Colonic mucosa (tissue), 4 donors: ENCODE results near the gene CTIF. TPM values are rescaled to one million over a fixed set of nuclear protein-coding genes. Genes with fewer than 3 reads are reported as not detected.

ENCODE experiments used
- DNase-seq: peaks from one replicate; pipeline ENCODE4 v3.0.0-alpha.2; 2020
- H3K27ac ChIP-seq: fragments of 200-600 bp; one replicate; pipeline ENCODE4 v1.8.0; 2021
- H3K27me3 ChIP-seq: fragments of 200-600 bp; one replicate; pipeline ENCODE4 v1.8.0; 2021
- H3K36me3 ChIP-seq: fragments of 200-600 bp; one replicate; pipeline ENCODE4 v1.8.0; 2021
- H3K4me1 ChIP-seq: fragments of 200-600 bp; one replicate; pipeline ENCODE4 v1.8.0; 2021; ENCODE audit warnings: mild to moderate bottlenecking
- H3K4me3 ChIP-seq: fragments of 200-600 bp; one replicate; pipeline ENCODE4 v1.8.0; 2021
- H3K9ac ChIP-seq, 2 donors: one replicate each; pipeline ENCODE4 v1.7.0; 2013; ENCODE audit warnings: control low read depth in 2 of 2, low read depth in 2 of 2, low read length in 2 of 2
- H3K9me3 ChIP-seq: fragments of 200-600 bp; one replicate; pipeline ENCODE4 v1.8.0; 2021
- CTCF ChIP-seq: fragments of 200-600 bp; IDR thresholded peaks from one replicate; pipeline ENCODE4 v1.8.0; 2022; ENCODE audit warnings: antibody characterized with exemption, mild to moderate bottlenecking
- intact Hi-C: fragments of 100-400 bp; cut with DNase I; formaldehyde crosslinking; loops from one replicate; pipeline ENCODE4 v1.14.1; 2022
- total RNA-seq, 2 donors: library from RNA; stranded (reverse); fragmentation: NEBNext Ultra II Directional in 1 of 2; extraction: Animal tissue kit (Norgen Biotek cat#: 25700) in 1 of 2; gene quantifications; one replicate each; pipeline ENCODE4 v1.2.1, GENCODE V29; 2021
- donor health status: healthy.
- donor health status: DM: no; HTN: no; CAD: no.
- donor health status: DM: no; HTN: no; CAD: no.

CTIF gene
- total RNA-seq, 2 donors from 2014 or later = 13.0 to 16.7 TPM

GRCh38 chr18:48889115-48889941, 350.5 kb downstream of the CTIF start:
- H3K9me3 ChIP-seq = no peaks in the 10 kb centered on the region
- no peaks in the 10 kb centered on the region for H3K27me3 ChIP-seq
- no peak overlapping the region for H3K27ac ChIP-seq
- H3K36me3 ChIP-seq = no peaks in the 10 kb centered on the region
- intact Hi-C loops = no loop called here
- H3K4me3 ChIP-seq = no peak overlapping the region
- H3K4me1 ChIP-seq = no peaks in the 10 kb centered on the region
- H3K9ac ChIP-seq = peak overlapping the region in 1 of 2 donors; percentile 24
- no peak for TF ChIP-seq CTCF
- DNase-seq = no peak

- no peak overlapping the region for H3K4me3 ChIP-seq
- no peaks in the 10 kb centered on the region for H3K9me3 ChIP-seq
- TF ChIP-seq CTCF = no peak
- H3K4me1 ChIP-seq = no peaks in the 10 kb centered on the region
- no peaks in the 10 kb centered on the region for H3K36me3 ChIP-seq
- no peak overlapping the region for H3K27ac ChIP-seq
- H3K9ac ChIP-seq = no peak overlapping the region
- intact Hi-C loops = no loop called here
- DNase-seq = no peak
- no peaks in the 10 kb centered on the region for H3K27me3 ChIP-seq
Observed at GRCh38 chr18:48889981-48890762, 351.3 kb downstream of the CTIF start.

- intact Hi-C loops = no loop called here
- H3K4me3 ChIP-seq = no peak overlapping the region
- no peak overlapping the region for H3K27ac ChIP-seq
- no peak overlapping the region for H3K9ac ChIP-seq
- H3K9me3 ChIP-seq = no peaks in the 10 kb centered on the region
- no peak for TF ChIP-seq CTCF
- no peaks in the 10 kb centered on the region for H3K4me1 ChIP-seq
- H3K27me3 ChIP-seq = no peaks in the 10 kb centered on the region
- no peak for DNase-seq
- H3K36me3 ChIP-seq = no peaks in the 10 kb centered on the region
Observed at GRCh38 chr18:48891721-48892120, 352.9 kb downstream of the CTIF start.

GRCh38 chr18:48892146-48892855, 353.5 kb downstream of the CTIF start:
- intact Hi-C loops = no loop called here
- Histone ChIP-seq H3K9ac (no peak overlapping the region), H3K27me3 (no peaks in the 10 kb centered on the region), H3K9me3 (no peaks in the 10 kb centered on the region), H3K27ac (no peak overlapping the region), H3K4me3 (no peak overlapping the region), H3K36me3 (no peaks in the 10 kb centered on the region), H3K4me1 (no peaks in the 10 kb centered on the region)
- no peak for DNase-seq
- TF ChIP-seq CTCF = no peak

- no peak overlapping the region for H3K27ac ChIP-seq
- no peaks in the 10 kb centered on the region for H3K27me3 ChIP-seq
- no peak for TF ChIP-seq CTCF
- H3K9ac ChIP-seq = peak overlapping the region in 1 of 2 donors; percentile 46
- DNase-seq = no peak
- no peaks in the 10 kb centered on the region for H3K4me1 ChIP-seq
- no peak overlapping the region for H3K4me3 ChIP-seq
- intact Hi-C loops = no loop called here
- no peaks in the 10 kb centered on the region for H3K36me3 ChIP-seq
- no peaks in the 10 kb centered on the region for H3K9me3 ChIP-seq
Observed at GRCh38 chr18:48893061-48893607, 354.3 kb downstream of the CTIF start.
